SK-N-MC (cell line): Measurements from ENCODE around the gene ROCK2.

Experiments used
- DNase-seq: peaks from one replicate; pipeline ENCODE4 v3.0.0-alpha.2; 2011; ENCODE audit warnings: low read depth, low spot score
- H3K27ac ChIP-seq: fragments of 200-600 bp; sonication (generic); 2 replicates; pipeline ENCODE4 v1.5.1; 2016; ENCODE audit warnings: mixed run types
- H3K36me3 ChIP-seq: fragments of 200-600 bp; sonication (generic); 2 replicates; pipeline ENCODE4 v1.6.1; 2017; ENCODE audit warnings: antibody characterized with exemption, low read length, mixed read lengths; ENCODE audit not compliant: insufficient read depth
- H3K4me3 ChIP-seq: fragments of 200-600 bp; sonication (generic); 2 replicates; pipeline ENCODE4 v1.5.1; 2016
- H3K9ac ChIP-seq: fragments of 200-600 bp; sonication (generic); 2 replicates; pipeline ENCODE4 v1.8.0; 2017; ENCODE audit warnings: mixed run types, mixed read lengths; ENCODE audit not compliant: insufficient read length
- H3K9me3 ChIP-seq: fragments of 200-600 bp; sonication (generic); 2 replicates; pipeline ENCODE4 v1.6.1; 2017; ENCODE audit warnings: low read depth, mild to moderate bottlenecking, antibody characterized with exemption, low read length, moderate library complexity, mixed read lengths
- EZH2 ChIP-seq: fragments of 200-600 bp; sonication (generic); IDR thresholded peaks from one replicate; pipeline ENCODE4 v1.6.1; 2017; ENCODE audit warnings: antibody characterized with exemption
- FOXP2 ChIP-seq: optimal IDR thresholded peaks from 2 replicates; pipeline ENCODE3; 2011; ENCODE audit warnings: mild to moderate bottlenecking, moderate library complexity; ENCODE audit not compliant: insufficient read depth; ENCODE audit errors: extremely low read length, control extremely low read depth
- POLR2AphosphoS5 ChIP-seq: IDR thresholded peaks from 2 replicates; pipeline ENCODE4 v1.6.1; 2012; ENCODE audit warnings: mild to moderate bottlenecking, low read depth, low read length, borderline replicate concordance

Gene ROCK2

DNA sequence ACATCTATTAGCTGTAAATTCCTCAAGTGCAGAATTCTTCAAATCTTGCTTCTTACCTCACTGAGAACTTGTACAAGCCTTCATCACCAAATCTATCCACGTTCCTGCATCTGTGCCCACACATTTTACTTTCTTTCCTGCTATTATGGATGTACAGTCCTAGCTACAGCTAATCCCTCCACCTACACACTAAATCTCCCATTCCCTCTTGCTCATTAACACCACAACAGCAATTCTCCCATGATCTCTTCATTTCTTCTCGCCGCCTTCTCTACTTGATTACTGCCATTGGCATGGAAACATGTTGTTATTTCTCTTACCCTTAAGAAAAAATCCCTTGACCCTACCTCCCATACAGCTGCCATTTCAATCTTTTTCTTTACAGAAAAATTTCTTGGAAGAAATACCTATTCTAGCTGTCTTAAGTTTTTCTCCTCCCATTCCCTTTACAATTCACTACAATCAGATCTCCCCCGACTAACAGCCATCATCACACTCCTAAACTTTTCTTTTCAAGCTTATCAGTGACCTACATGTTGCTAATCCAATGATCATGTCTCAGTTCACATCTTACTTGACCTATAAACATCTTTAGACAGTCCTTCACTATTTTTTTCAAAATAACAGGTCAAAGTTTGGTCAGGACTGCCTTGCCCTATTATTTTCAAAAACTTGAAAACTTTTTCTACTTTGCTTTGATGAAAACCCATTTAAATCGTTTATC is 41.0 kb downstream of the ROCK2 start:
- no peak for DNase-seq
- Histone ChIP-seq H3K27ac (no peak overlapping the region), H3K36me3 (no peaks in the 10 kb centered on the region), H3K9ac (no peak overlapping the region), H3K4me3 (no peak overlapping the region), H3K9me3 (no peaks in the 10 kb centered on the region)
- TF ChIP-seq EZH2 (no peak), FOXP2 (no peak), POLR2AphosphoS5 (no peak)

DNA sequence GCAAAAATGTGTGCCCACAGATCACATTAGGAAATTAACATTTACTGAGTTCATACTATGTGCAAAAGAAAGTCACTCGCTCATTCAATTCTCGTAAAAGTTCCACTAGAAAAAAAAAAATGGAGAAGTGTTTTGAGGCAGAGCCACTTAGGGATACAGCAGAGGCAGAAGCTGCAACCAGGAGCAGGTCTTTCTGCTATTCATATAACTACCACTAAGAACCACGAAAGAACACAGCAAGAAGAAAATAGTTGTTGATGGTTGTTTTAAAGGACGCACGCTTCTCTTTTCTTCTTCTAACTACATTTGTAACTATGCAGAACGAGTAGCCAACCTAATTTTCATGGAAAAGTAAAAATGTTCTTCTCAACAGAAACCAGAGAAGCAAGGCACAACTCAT is 45.0 kb downstream of the ROCK2 start:
- TF ChIP-seq EZH2 (no peak), FOXP2 (no peak), POLR2AphosphoS5 (no peak)
- H3K4me3 ChIP-seq = no peak overlapping the region
- H3K9ac ChIP-seq = no peak overlapping the region
- H3K27ac ChIP-seq = no peak overlapping the region
- no peaks in the 10 kb centered on the region for H3K36me3 ChIP-seq
- no peaks in the 10 kb centered on the region for H3K9me3 ChIP-seq
- no peak for DNase-seq

DNA sequence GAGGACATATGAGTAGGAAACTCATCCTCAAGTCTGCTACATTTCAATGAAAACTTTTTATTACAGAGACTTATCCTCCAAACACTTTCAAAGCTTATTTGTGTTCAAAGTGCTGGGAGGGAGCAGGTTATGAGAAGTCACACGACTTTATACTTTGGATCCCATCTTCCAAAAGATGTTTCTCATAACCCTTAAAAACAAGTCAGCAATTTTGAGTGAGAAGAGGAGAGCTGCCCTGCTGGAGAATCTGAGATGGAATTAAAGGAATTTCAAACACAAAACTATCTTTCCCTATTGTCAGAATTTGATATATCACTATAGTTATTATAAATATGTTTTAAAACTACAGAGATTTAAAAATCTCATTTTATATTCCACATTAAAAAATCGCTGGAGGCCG is 45.8 kb downstream of the ROCK2 start:
- Histone ChIP-seq H3K27ac (no peak overlapping the region), H3K36me3 (no peaks in the 10 kb centered on the region), H3K4me3 (no peak overlapping the region), H3K9me3 (no peaks in the 10 kb centered on the region), H3K9ac (no peak overlapping the region)
- DNase-seq = no peak
- TF ChIP-seq EZH2 (no peak), POLR2AphosphoS5 (no peak)

DNA sequence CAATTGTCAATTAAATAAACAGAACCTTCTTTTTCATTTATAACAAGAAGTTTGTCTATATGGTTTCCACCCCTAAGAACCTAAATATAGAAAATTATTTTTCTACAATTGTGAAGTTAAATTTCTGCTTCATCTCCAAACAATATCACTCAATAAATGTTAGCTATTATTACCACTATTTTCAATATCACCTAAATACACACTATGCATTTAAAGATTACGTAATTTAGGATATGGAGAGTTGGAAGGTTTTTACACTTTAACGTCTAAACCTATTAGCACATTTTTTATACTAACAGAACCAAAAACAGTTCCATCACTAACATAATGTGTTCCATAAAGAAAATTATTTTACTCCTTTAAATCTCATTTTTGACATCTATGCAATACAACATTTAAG is 48.0 kb downstream of the ROCK2 start:
- Histone ChIP-seq H3K9me3 (peaks cover 2% of the 10 kb centered on the region; the same call in 1 of the 2 replicates), H3K9ac (no peak overlapping the region), H3K36me3 (no peaks in the 10 kb centered on the region; the same call in 1 of the 2 replicates), H3K4me3 (no peak overlapping the region), H3K27ac (peak overlapping the region; percentile 29; the same call in 1 of the 2 replicates)
- TF ChIP-seq FOXP2 (no peak), POLR2AphosphoS5 (no peak), EZH2 (no peak)
- DNase-seq = no peak

DNA sequence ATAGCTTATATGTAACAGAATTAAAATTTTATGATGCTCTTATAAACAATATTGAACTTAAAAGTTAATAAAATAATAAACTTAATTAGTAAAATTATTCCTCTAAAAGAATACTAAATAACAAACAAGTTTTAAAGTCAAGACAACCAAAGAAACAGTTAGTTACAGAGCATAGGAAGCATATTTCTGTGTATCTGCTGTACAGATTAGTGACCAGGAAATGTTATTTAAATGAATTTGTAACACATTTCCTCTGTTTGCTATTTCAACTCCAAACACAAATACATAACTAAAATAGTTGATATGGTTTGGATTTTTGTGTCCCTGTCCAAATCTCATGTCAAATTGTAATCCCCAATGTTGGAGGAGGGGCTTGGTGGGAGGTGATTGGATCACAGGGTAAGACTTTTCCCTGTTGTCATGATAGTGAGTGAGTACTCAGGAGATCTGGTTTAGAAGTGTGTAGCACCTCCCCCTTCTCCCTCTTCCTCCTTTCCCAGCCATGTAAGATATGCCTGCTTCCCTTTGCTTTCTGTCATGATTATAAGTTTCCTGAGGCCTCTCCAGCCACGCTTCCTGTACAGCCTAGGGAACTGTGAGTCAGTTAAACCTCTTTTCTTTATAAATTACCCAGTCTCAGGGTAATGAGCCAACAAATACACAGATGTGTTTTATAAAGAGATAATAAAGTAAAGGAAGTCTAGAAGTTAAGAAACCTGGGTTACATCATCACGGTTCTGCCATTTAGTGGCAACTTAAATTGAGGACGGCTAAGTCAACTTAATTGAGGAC is 51.8 kb downstream of the ROCK2 start:
- Histone ChIP-seq H3K36me3 (no peaks in the 10 kb centered on the region; the same call in 1 of the 2 replicates), H3K9ac (no peak overlapping the region), H3K27ac (peak overlapping the region; percentile 88), H3K4me3 (no peak overlapping the region), H3K9me3 (peaks cover 2% of the 10 kb centered on the region; the same call in 1 of the 2 replicates)
- TF ChIP-seq EZH2 (no peak), FOXP2 (no peak), POLR2AphosphoS5 (no peak)
- DNase-seq = peak; percentile 74

DNA sequence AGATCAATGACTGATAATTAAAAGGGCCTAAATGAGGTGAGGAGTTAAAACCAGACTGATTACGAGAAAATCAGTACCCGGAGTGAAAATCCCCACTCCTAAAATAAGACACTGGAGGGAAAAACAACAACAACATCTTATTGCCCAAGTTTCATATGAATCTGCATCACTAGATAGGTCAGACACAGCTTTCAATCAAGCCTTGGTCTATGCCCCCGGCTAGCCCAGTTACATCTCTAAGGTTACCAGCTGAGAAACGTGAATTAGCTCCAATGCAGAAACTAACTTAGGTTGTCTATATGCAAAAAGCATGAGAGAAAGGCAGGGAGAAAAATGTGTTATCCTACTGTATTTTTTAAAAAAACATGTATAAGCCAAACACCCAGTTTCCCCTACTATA is 53.7 kb downstream of the ROCK2 start:
- Histone ChIP-seq H3K9ac (no peak overlapping the region), H3K27ac (no peak overlapping the region), H3K36me3 (peaks cover 10% of the 10 kb centered on the region)

DNA sequence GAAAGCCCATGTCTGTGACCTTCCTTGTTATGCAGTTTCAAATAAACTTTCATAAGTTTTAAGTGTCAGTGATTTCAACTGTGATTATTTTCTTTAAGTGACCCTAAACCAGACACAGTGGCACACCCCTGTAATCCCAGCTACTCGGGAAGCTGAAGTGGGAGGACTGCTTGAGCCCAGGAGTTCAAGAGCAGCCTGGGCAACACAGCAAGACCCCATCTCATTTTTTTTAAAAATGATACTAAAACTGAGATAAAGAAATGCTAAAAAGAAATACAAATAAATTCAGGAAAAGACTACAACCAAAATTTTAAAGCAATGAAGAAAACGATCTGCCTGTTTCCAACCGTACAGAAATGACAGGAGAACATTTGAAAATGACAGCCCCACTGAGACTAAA is 54.2 kb downstream of the ROCK2 start:
- peaks cover 15% of the 10 kb centered on the region for H3K36me3 ChIP-seq
- H3K9me3 ChIP-seq = peaks cover 2% of the 10 kb centered on the region; the same call in 1 of the 2 replicates
- H3K9ac ChIP-seq = no peak overlapping the region
- no peak for DNase-seq
- TF ChIP-seq FOXP2 (no peak), EZH2 (no peak)
- H3K4me3 ChIP-seq = no peak overlapping the region
- no peak overlapping the region for H3K27ac ChIP-seq

More for the DNA sequence above, 53.7 kb downstream of the ROCK2 start:
- no peak overlapping the region for H3K4me3 ChIP-seq
- DNase-seq = no peak
- peaks cover 2% of the 10 kb centered on the region; the same call in 1 of the 2 replicates for H3K9me3 ChIP-seq
- TF ChIP-seq FOXP2 = no peak
- TF ChIP-seq POLR2AphosphoS5 = no peak
- TF ChIP-seq EZH2 = no peak

DNA sequence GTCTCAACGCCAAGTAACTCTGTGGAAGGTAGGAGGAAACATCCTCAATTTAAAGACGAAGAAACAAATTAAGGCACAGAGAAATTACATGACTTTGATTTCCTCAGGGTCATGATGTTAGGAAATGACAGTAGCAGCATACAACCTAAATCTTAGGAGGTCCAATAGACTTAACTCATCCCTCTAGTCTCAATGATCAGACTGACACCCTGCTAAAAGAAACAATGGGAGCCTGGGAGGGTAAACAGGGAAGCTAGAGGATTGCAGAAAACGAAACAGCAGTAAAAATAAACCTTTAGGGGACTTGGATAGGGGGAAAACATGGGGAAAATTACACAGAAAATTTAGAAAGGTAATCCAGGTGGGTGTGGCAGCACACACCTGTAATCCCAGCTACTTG is 56.0 kb downstream of the ROCK2 start:
- no peak for DNase-seq
- TF ChIP-seq EZH2 = no peak
- no peak for TF ChIP-seq POLR2AphosphoS5
- TF ChIP-seq FOXP2 = no peak

More for the DNA sequence above, 56.0 kb downstream of the ROCK2 start:
- Histone ChIP-seq H3K36me3 (peaks cover 32% of the 10 kb centered on the region), H3K4me3 (no peak overlapping the region), H3K9me3 (peaks cover 6% of the 10 kb centered on the region; the same call in 1 of the 2 replicates), H3K9ac (no peak overlapping the region), H3K27ac (no peak overlapping the region)
